IMR-90 (cell line): ENCODE data around the gene NDUFA3. TPM values are rescaled to one million over a fixed set of nuclear protein-coding genes. Genes with fewer than 3 reads are reported as not detected.

Experiments
- ATAC-seq: fragments of 200-7000 bp; cut with Tn5 transposase; 2 replicates; pipeline ENCODE4 v1.9.1; 2020; ENCODE audit warnings: low read depth, mild to moderate bottlenecking, moderate library complexity
- BruUV-seq: library from RNA; stranded (reverse); fragments of 400-500 nt; replicated peaks from 2 replicates; lab custom pipeline; 2021; lab: Mats Ljungman, UMichigan
- CTCF ChIA-PET: fragments of 300-600 bp; formaldehyde crosslinking; extraction: SDS; loops from one replicate; lab custom pipeline; 2021; ENCODE audit warnings: antibody characterized with exemption; lab: Yijun Ruan, JAX
- POLR2A ChIA-PET: fragments of 300-600 bp; sonication (Branson Sonifier 250); formaldehyde crosslinking; loops from one replicate; lab custom pipeline; 2022; ENCODE audit warnings: antibody characterized with exemption; ENCODE audit not compliant: unreplicated experiment; lab: Charles Lee
- DNase-seq: peaks from one replicate; pipeline ENCODE4 v3.0.0; 2013
- H2AFZ ChIP-seq: replicated peaks from 2 replicates; pipeline ENCODE3; 2013; ENCODE audit warnings: low read length, mild to moderate bottlenecking; ENCODE audit not compliant: poor library complexity
- H2AK5ac ChIP-seq: 2 replicates; pipeline ENCODE4 v1.6.1; 2013; ENCODE audit warnings: low read depth, low read length, inconsistent platforms
- H2AK9ac ChIP-seq: replicated peaks from 2 replicates; pipeline ENCODE3; 2013; ENCODE audit warnings: mild to moderate bottlenecking, low read depth, low read length, moderate library complexity; ENCODE audit not compliant: poor library complexity
- H2BK120ac ChIP-seq: 2 replicates; pipeline ENCODE4 v1.6.1; 2013; ENCODE audit warnings: low read depth, low read length, inconsistent platforms
- H2BK15ac ChIP-seq: 3 replicates; pipeline ENCODE4 v1.6.1; 2013; ENCODE audit warnings: low read depth, low read length, inconsistent platforms
- H2BK20ac ChIP-seq: 2 replicates; pipeline ENCODE4 v1.6.1; 2013; ENCODE audit warnings: low read depth, mild to moderate bottlenecking, inconsistent platforms, low read length, moderate library complexity
- H2BK5ac ChIP-seq: 2 replicates; pipeline ENCODE4 v1.6.1; 2013; ENCODE audit warnings: mild to moderate bottlenecking, low read depth, low read length, inconsistent platforms; ENCODE audit not compliant: poor library complexity, severe bottlenecking
- H3K14ac ChIP-seq: replicated peaks from 2 replicates; pipeline ENCODE4 v1.6.1; 2013; ENCODE audit warnings: low read depth, low read length, inconsistent platforms
- H3K18ac ChIP-seq: 2 replicates; pipeline ENCODE4 v1.6.1; 2013; ENCODE audit warnings: low read depth, low read length, control low read depth
- H3K23ac ChIP-seq: 2 replicates; pipeline ENCODE4 v1.6.1; 2013; ENCODE audit warnings: low read depth, low read length, inconsistent platforms
- H3K27ac ChIP-seq: 2 replicates; pipeline ENCODE4 v1.5.1; 2013; ENCODE audit warnings: mild to moderate bottlenecking, control low read depth, low read length; ENCODE audit not compliant: insufficient read depth
- H3K27me3 ChIP-seq: 2 replicates; pipeline ENCODE4 v1.6.1; 2013; ENCODE audit warnings: low read length; ENCODE audit not compliant: control insufficient read depth, insufficient read depth
- H3K36me3 ChIP-seq: 2 replicates; pipeline ENCODE4 v1.6.1; 2013; ENCODE audit warnings: low read length, mixed read lengths; ENCODE audit not compliant: control insufficient read depth, insufficient read depth
- H3K4ac ChIP-seq: 2 replicates; pipeline ENCODE4 v1.6.1; 2013; ENCODE audit warnings: low read depth, low read length, inconsistent platforms
- H3K4me1 ChIP-seq: 2 replicates; pipeline ENCODE4 v1.6.1; 2013; ENCODE audit warnings: low read length, mixed read lengths; ENCODE audit not compliant: control insufficient read depth, insufficient read depth
- H3K4me2 ChIP-seq: 2 replicates; pipeline ENCODE4 v1.6.1; 2013; ENCODE audit warnings: low read depth, mild to moderate bottlenecking, control low read depth, low read length, moderate library complexity
- H3K4me3 ChIP-seq: 2 replicates; pipeline ENCODE4 v1.5.1; 2013; ENCODE audit warnings: low read depth, mild to moderate bottlenecking, control low read depth, low read length, moderate library complexity; ENCODE audit not compliant: insufficient read depth
- H3K56ac ChIP-seq: 2 replicates; pipeline ENCODE4 v1.6.1; 2013; ENCODE audit warnings: low read length, inconsistent platforms; ENCODE audit not compliant: insufficient read depth; ENCODE audit errors: extremely low read depth
- H3K79me1 ChIP-seq, 2 experiments: 2 replicates each; pipeline ENCODE4 v1.6.1; 2013; ENCODE audit warnings: low read length in 2 of 2, inconsistent platforms in 1 of 2, low read depth in 1 of 2
- H3K9ac ChIP-seq: 2 replicates; pipeline ENCODE4 v1.6.1; 2013; ENCODE audit warnings: low read depth, low read length, control low read depth
- H3K9me1 ChIP-seq: 2 replicates; pipeline ENCODE4 v1.6.1; 2013; ENCODE audit warnings: low read length, inconsistent platforms; ENCODE audit not compliant: insufficient read depth
- H3K9me3 ChIP-seq: 2 replicates; pipeline ENCODE4 v1.6.1; 2013; ENCODE audit warnings: low read length; ENCODE audit not compliant: control insufficient read depth, insufficient read depth
- H4K20me1 ChIP-seq: 2 replicates; pipeline ENCODE4 v1.6.1; 2013; ENCODE audit warnings: low read length, inconsistent platforms; ENCODE audit not compliant: insufficient read depth
- H4K5ac ChIP-seq: 2 replicates; pipeline ENCODE4 v1.6.1; 2013; ENCODE audit warnings: mild to moderate bottlenecking, low read depth, low read length, control low read depth
- H4K8ac ChIP-seq, 2 experiments: 2 replicates each; pipeline ENCODE4 v1.6.1; 2013; ENCODE audit warnings: low read depth in 2 of 2, low read length in 2 of 2, control low read depth in 1 of 2, inconsistent platforms in 1 of 2
- H4K91ac ChIP-seq: 2 replicates; pipeline ENCODE4 v1.6.1; 2013; ENCODE audit warnings: low read depth, low read length, inconsistent platforms; ENCODE audit not compliant: insufficient read depth
- BHLHE40 ChIP-seq: fragments of 150-350 bp; IDR thresholded peaks from 2 replicates; pipeline ENCODE4 v1.6.1; 2016; ENCODE audit warnings: mild to moderate bottlenecking, low read depth, low read length
- CEBPB ChIP-seq: IDR thresholded peaks from 2 replicates; pipeline ENCODE4 v1.6.1; 2012; ENCODE audit warnings: low read depth, low read length, improper control_type of control experiment
- CHD1 ChIP-seq: IDR thresholded peaks from 2 replicates; pipeline ENCODE4 v1.6.1; 2012; ENCODE audit warnings: low read depth, low read length, improper control_type of control experiment
- CTCF ChIP-seq: conservative IDR thresholded peaks from 2 replicates; pipeline ENCODE4 v1.5.1; 2012; ENCODE audit warnings: mild to moderate bottlenecking, low read depth, low read length, improper control_type of control experiment
- FOS ChIP-seq: fragments of 150-350 bp; IDR thresholded peaks from 2 replicates; pipeline ENCODE4 v1.6.1; 2016; ENCODE audit warnings: low read depth, low read length
- MAFK ChIP-seq: IDR thresholded peaks from 2 replicates; pipeline ENCODE4 v1.6.1; 2012; ENCODE audit warnings: low read depth, low read length, improper control_type of control experiment
- MXI1 ChIP-seq: IDR thresholded peaks from 2 replicates; pipeline ENCODE4 v1.6.1; 2012; ENCODE audit warnings: low read depth, mild to moderate bottlenecking, low read length, moderate library complexity, borderline replicate concordance
- NFE2L2 ChIP-seq: fragments of 150-350 bp; IDR thresholded peaks from 2 replicates; pipeline ENCODE4 v1.6.1; 2016; ENCODE audit warnings: low read depth, mild to moderate bottlenecking, low read length
- POLR2A ChIP-seq: IDR thresholded peaks from 2 replicates; pipeline ENCODE4 v1.6.1; 2012; ENCODE audit warnings: mild to moderate bottlenecking, low read depth, low read length
- RAD21 ChIP-seq: IDR thresholded peaks from 2 replicates; pipeline ENCODE4 v1.6.1; 2012; ENCODE audit warnings: low read length, improper control_type of control experiment
- RCOR1 ChIP-seq: IDR thresholded peaks from 2 replicates; pipeline ENCODE4 v1.6.1; 2012; ENCODE audit warnings: mild to moderate bottlenecking, low read length, improper control_type of control experiment; ENCODE audit not compliant: insufficient replicate concordance
- RFX5 ChIP-seq: IDR thresholded peaks from 2 replicates; pipeline ENCODE4 v1.8.0; 2012; ENCODE audit warnings: low read depth, mild to moderate bottlenecking, low read length, moderate library complexity
- SMC3 ChIP-seq: fragments of 150-350 bp; IDR thresholded peaks from 2 replicates; pipeline ENCODE4 v1.6.1; 2016; ENCODE audit warnings: low read depth, mild to moderate bottlenecking, antibody characterized with exemption, low read length, moderate library complexity
- WGBS, 2 experiments: methylation state at CpG; one replicate each; pipeline versions ENCODE4 v1.1.5 to v1.1.7; 2013; ENCODE audit warnings: missing lambda C conversion rate in 2 of 2; ENCODE audit not compliant: insufficient read length in 1 of 2; ENCODE audit errors: extremely low coverage in 2 of 2; 5-methylcytosine and 5-hydroxymethylcytosine counted together
- dilution Hi-C: fragments of 300-500 bp; cut with HindIII; formaldehyde crosslinking; loops from one replicate; pipeline ENCODE4 v1.14.3; 2018; ENCODE audit warnings: low sequenced_read_pairs; ENCODE audit not compliant: unreplicated experiment
- in situ Hi-C: fragments of 300-500 bp; cut with MboI; formaldehyde crosslinking; loops from 3 replicates; pipeline ENCODE4 v1.14.3; 2019; ENCODE audit warnings: low sequenced_read_pairs, inconsistent platforms, mixed read lengths
- intact Hi-C: fragments of 100-400 bp; cut with micrococcal nuclease; formaldehyde crosslinking; loops from 2 replicates; pipeline ENCODE4 v1.10.0; 2022
- polyA plus RNA-seq, 3 experiments: library from polyadenylated mRNA; depleted of rRNA; stranded (reverse); fragments of >200 nt; gene quantifications; 2 replicates each; pipeline ENCODE4 v1.2.3, GENCODE V29; 2012; ENCODE audit warnings: low replicate concordance in 1 of 3
- total RNA-seq: library from RNA; depleted of rRNA; stranded (reverse); fragments of >200 nt; gene quantifications from 2 replicates; pipeline ENCODE4 v1.2.3, GENCODE V29; 2012
- TF ChIP-seq, protein P1 (sequence below): fragments of 150-350 bp; IDR thresholded peaks from 2 replicates; pipeline ENCODE4 v1.6.1; 2016; ENCODE audit warnings: low read depth, mild to moderate bottlenecking, low read length, moderate library complexity, borderline replicate concordance

NDUFA3 gene
- total and polyA plus RNA-seq, 2 of the 4 experiments (the other 2 are of a cell fraction) = 7.9 to 85.0 TPM

GRCh38 chr19:54127688-54128440 is 25.2 kb downstream of the NDUFA3 start:
- no peak overlapping the region for H4K91ac ChIP-seq
- H2BK120ac ChIP-seq = no peak overlapping the region
- in situ Hi-C loops (loop anchor here (25.0 kb wide), 1 partner anchor 1534 kb away; the partner anchor contains the start of gene U2AF2), dilution Hi-C loops (no loop called here), intact Hi-C loops (no loop called here)
- ChIA-PET POLR2A (no interaction called here), CTCF (no interaction called here)
- no peaks in the 10 kb centered on the region for H3K9me1 ChIP-seq
- peaks cover 67% of the 10 kb centered on the region for H3K36me3 ChIP-seq
- H2AFZ ChIP-seq = no peak overlapping the region
- H2BK5ac ChIP-seq = no peak overlapping the region
- no peak overlapping the region for H2BK15ac ChIP-seq
- no peak overlapping the region for H3K18ac ChIP-seq
- no peak overlapping the region for H2AK9ac ChIP-seq
- H3K27ac ChIP-seq = no peak overlapping the region
- H3K4me1 ChIP-seq = no peaks in the 10 kb centered on the region
- no peak overlapping the region for H4K5ac ChIP-seq
- H3K9ac ChIP-seq = no peak overlapping the region
- H3K56ac ChIP-seq = no peak overlapping the region
- H3K79me1 ChIP-seq = no peaks in the 10 kb centered on the region
- H4K20me1 ChIP-seq = no peaks in the 10 kb centered on the region
- H4K8ac ChIP-seq = no peak overlapping the region
- no peak overlapping the region for H3K4me2 ChIP-seq
- no peak overlapping the region for H3K4ac ChIP-seq
- TF ChIP-seq MAFK (no peak), MXI1 (no peak), RAD21 (no peak), NFE2L2 (no peak), POLR2A (no peak), RFX5 (no peak), BHLHE40 (no peak), SMC3 (no peak), CTCF (no peak), FOS (no peak), CEBPB (no peak), CHD1 (no peak), RCOR1 (no peak)
- TF ChIP-seq, protein P1, sequence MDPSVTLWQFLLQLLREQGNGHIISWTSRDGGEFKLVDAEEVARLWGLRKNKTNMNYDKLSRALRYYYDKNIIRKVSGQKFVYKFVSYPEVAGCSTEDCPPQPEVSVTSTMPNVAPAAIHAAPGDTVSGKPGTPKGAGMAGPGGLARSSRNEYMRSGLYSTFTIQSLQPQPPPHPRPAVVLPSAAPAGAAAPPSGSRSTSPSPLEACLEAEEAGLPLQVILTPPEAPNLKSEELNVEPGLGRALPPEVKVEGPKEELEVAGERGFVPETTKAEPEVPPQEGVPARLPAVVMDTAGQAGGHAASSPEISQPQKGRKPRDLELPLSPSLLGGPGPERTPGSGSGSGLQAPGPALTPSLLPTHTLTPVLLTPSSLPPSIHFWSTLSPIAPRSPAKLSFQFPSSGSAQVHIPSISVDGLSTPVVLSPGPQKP = no peak
- H3K14ac ChIP-seq = no peak overlapping the region
- BruUV-seq = no TSS peak
- no peak for DNase-seq
- 93% methylated on average over 18 of the region's 44 CpGs; no CpG with 5 or more reads in 1 of the 2 experiments for WGBS, 2 experiments
- no peak overlapping the region for H3K23ac ChIP-seq
- H3K27me3 ChIP-seq = no peaks in the 10 kb centered on the region
- no peak for ATAC-seq
- H2AK5ac ChIP-seq = no peak overlapping the region
- H3K9me3 ChIP-seq = no peaks in the 10 kb centered on the region
- no peak overlapping the region for H2BK20ac ChIP-seq
- H3K4me3 ChIP-seq = no peak overlapping the region
